Neural cell (in vitro differentiated cells): Measurements from ENCODE around the gene MOB3B. TPM values are rescaled to one million over a fixed set of nuclear protein-coding genes. Genes with fewer than 3 reads are reported as not detected.
"Not testable (repeated sequence)": the region's sequence is repeated elsewhere in the genome, so short reads cannot be mapped to it uniquely, and the experiment has no call there.

ENCODE experiments used
- H2AFZ ChIP-seq: fragments of 200-600, 300-800 bp; sonication (generic), shearing (Covaris generic); 2 replicates; pipeline ENCODE4 v1.6.0; 2014; ENCODE audit warnings: low read depth, mild to moderate bottlenecking, antibody characterized with exemption, low read length, moderate library complexity
- H3F3A ChIP-seq: fragments of 200-600 bp; shearing (Covaris generic); 2 replicates; pipeline ENCODE4 v1.6.1; 2016; ENCODE audit warnings: mild to moderate bottlenecking, moderate library complexity, mixed read lengths, antibody characterized with exemption, low read length; ENCODE audit not compliant: insufficient read depth, poor library complexity, severe bottlenecking
- H3K27ac ChIP-seq: fragments of 200-600, 300-800 bp; sonication (generic), shearing (Covaris generic); 2 replicates; pipeline ENCODE4 v1.5.1; 2014; ENCODE audit warnings: mild to moderate bottlenecking, low read length, moderate library complexity
- H3K27me3 ChIP-seq: fragments of 300-800, 200-600 bp; sonication (generic), shearing (Covaris generic); 2 replicates; pipeline ENCODE4 v1.6.0; 2014; ENCODE audit warnings: mild to moderate bottlenecking, low read depth, low read length, moderate library complexity; ENCODE audit not compliant: insufficient read depth
- H3K36me3 ChIP-seq: fragments of 300-800, 200-600 bp; sonication (generic), shearing (Covaris generic); 2 replicates; pipeline ENCODE4 v1.5.1; 2014; ENCODE audit warnings: mild to moderate bottlenecking, antibody characterized with exemption, low read length, moderate library complexity; ENCODE audit not compliant: insufficient read depth
- H3K4me2 ChIP-seq: fragments of 300-800, 200-600 bp; sonication (generic), shearing (Covaris generic); 2 replicates; pipeline ENCODE4 v1.6.0; 2014; ENCODE audit warnings: mild to moderate bottlenecking, low read length
- H3K4me3 ChIP-seq: fragments of 300-800, 200-600 bp; sonication (generic), shearing (Covaris generic); 2 replicates; pipeline ENCODE4 v1.5.1; 2014; ENCODE audit warnings: mild to moderate bottlenecking, low read length, moderate library complexity
- H3K79me2 ChIP-seq: fragments of 200-600 bp; shearing (Covaris generic); replicated peaks from 2 replicates; pipeline ENCODE4 v1.6.0; 2014; ENCODE audit warnings: mild to moderate bottlenecking, low read length, moderate library complexity; ENCODE audit not compliant: insufficient read depth
- H3K9ac ChIP-seq: fragments of 300-800, 200-600 bp; sonication (generic), shearing (Covaris generic); 2 replicates; pipeline ENCODE4 v1.6.1; 2016; ENCODE audit warnings: mild to moderate bottlenecking, low read length, mixed read lengths
- H3K9me2 ChIP-seq: fragments of 200-600 bp; shearing (Covaris generic); 2 replicates; pipeline ENCODE4 v1.6.1; 2016; ENCODE audit warnings: mild to moderate bottlenecking, low read length, mixed read lengths; ENCODE audit not compliant: insufficient read depth
- H3K9me3 ChIP-seq: fragments of 200-600, 300-800 bp; sonication (generic), shearing (Covaris generic); 2 replicates; pipeline ENCODE4 v1.6.1; 2016; ENCODE audit warnings: mild to moderate bottlenecking, mixed run types, low read length, moderate library complexity, mixed read lengths
- H4K20me1 ChIP-seq: fragments of 200-600 bp; shearing (Covaris generic); 2 replicates; pipeline ENCODE4 v1.6.1; 2016; ENCODE audit warnings: mild to moderate bottlenecking, mixed run types; ENCODE audit not compliant: insufficient read depth
- CTCF ChIP-seq: fragments of 450-650 bp; IDR thresholded peaks from 2 replicates; pipeline ENCODE4 v1.5.1; 2014; ENCODE audit warnings: antibody characterized with exemption, mild to moderate bottlenecking, moderate library complexity; ENCODE audit not compliant: poor library complexity, severe bottlenecking
- EP300 ChIP-seq: fragments of 450-650 bp; conservative IDR thresholded peaks from 2 replicates; pipeline ENCODE4 v1.6.1; 2014; ENCODE audit warnings: antibody characterized with exemption, mild to moderate bottlenecking, moderate library complexity; ENCODE audit not compliant: poor library complexity, severe bottlenecking
- EZH2 ChIP-seq: fragments of 200-600, 300-800 bp; shearing (Covaris generic), sonication (generic); IDR thresholded peaks from 2 replicates; pipeline ENCODE4 v1.6.1; 2014; ENCODE audit warnings: antibody characterized with exemption, low read length, borderline replicate concordance, mild to moderate bottlenecking; ENCODE audit not compliant: insufficient read depth, poor library complexity, severe bottlenecking
- MXI1 ChIP-seq: fragments of 450-650 bp; conservative IDR thresholded peaks from 2 replicates; pipeline ENCODE4 v1.6.1; 2014; ENCODE audit warnings: antibody characterized with exemption, mild to moderate bottlenecking; ENCODE audit not compliant: poor library complexity, severe bottlenecking
- POLR2AphosphoS5 ChIP-seq: IDR thresholded peaks from 2 replicates; pipeline ENCODE4 v1.6.1; 2012
- RAD21 ChIP-seq: fragments of 450-650 bp; conservative IDR thresholded peaks from 2 replicates; pipeline ENCODE4 v1.6.1; 2014; ENCODE audit warnings: antibody characterized with exemption, mild to moderate bottlenecking, moderate library complexity
- REST ChIP-seq: IDR thresholded peaks from 2 replicates; pipeline ENCODE4 v1.6.1; 2012; ENCODE audit warnings: borderline replicate concordance
- SMC3 ChIP-seq: fragments of 450-650 bp; conservative IDR thresholded peaks from 2 replicates; pipeline ENCODE4 v1.6.1; 2014; ENCODE audit warnings: antibody characterized with exemption, mild to moderate bottlenecking, moderate library complexity; ENCODE audit not compliant: poor library complexity
- TAF1 ChIP-seq: IDR thresholded peaks from 2 replicates; pipeline ENCODE4 v1.6.1; 2012; ENCODE audit warnings: low read depth
- polyA plus RNA-seq: library from polyadenylated mRNA; depleted of rRNA; stranded (reverse); fragments of >200 nt; gene quantifications from 2 replicates; pipeline ENCODE4 v1.2.3, GENCODE V29; 2014

The MOB3B gene
- polyA plus RNA-seq, 1 donor from 2014 or later: 1.8 TPM

- Histone ChIP-seq H3K9me2 (no peaks in the 10 kb centered on the region), H3K36me3 (no peaks in the 10 kb centered on the region), H3K27me3 (no peaks in the 10 kb centered on the region), H3K9ac (no peak overlapping the region), H3K9me3 (no peaks in the 10 kb centered on the region), H2AFZ (no peak overlapping the region), H3K4me3 (no peak overlapping the region), H3K79me2 (no peaks in the 10 kb centered on the region), H3K27ac (no peak overlapping the region), H3F3A (no peaks in the 10 kb centered on the region), H3K4me2 (no peak overlapping the region), H4K20me1 (no peaks in the 10 kb centered on the region)
- TF ChIP-seq RAD21 (no peak), CTCF (no peak), POLR2AphosphoS5 (no peak), MXI1 (no peak), REST (no peak), TAF1 (no peak), SMC3 (no peak), EP300 (no peak), EZH2 (no peak)
Measured at GRCh38 chr9:27468000-27468399, 61.6 kb downstream of the MOB3B start.

GRCh38 chr9:27467486-27467885 lies 62.1 kb downstream of the MOB3B start:
- Histone ChIP-seq H3K27ac (no peak overlapping the region), H3K9me2 (no peaks in the 10 kb centered on the region), H3K9me3 (no peaks in the 10 kb centered on the region), H2AFZ (no peak overlapping the region), H4K20me1 (no peaks in the 10 kb centered on the region), H3K27me3 (no peaks in the 10 kb centered on the region), H3K36me3 (no peaks in the 10 kb centered on the region), H3K4me2 (no peak overlapping the region), H3K9ac (no peak overlapping the region), H3K79me2 (no peaks in the 10 kb centered on the region), H3K4me3 (no peak overlapping the region), H3F3A (no peaks in the 10 kb centered on the region)
- TF ChIP-seq POLR2AphosphoS5 (no peak), EP300 (no peak), CTCF (no peak), SMC3 (no peak)

GRCh38 chr9:27466516-27466915 lies 63.1 kb downstream of the MOB3B start:
- not testable (repeated sequence) for H3K36me3 ChIP-seq, H4K20me1 ChIP-seq, H3K9ac ChIP-seq, H3K9me3 ChIP-seq, H3K4me3 ChIP-seq, H3K27me3 ChIP-seq, H3F3A ChIP-seq, H3K27ac ChIP-seq, H2AFZ ChIP-seq, H3K79me2 ChIP-seq, H3K4me2 ChIP-seq, H3K9me2 ChIP-seq

GRCh38 chr9:27464950-27465349 lies 64.7 kb downstream of the MOB3B start:
- not testable (repeated sequence) for H3F3A ChIP-seq, H3K27me3 ChIP-seq, H3K79me2 ChIP-seq, H3K36me3 ChIP-seq, H3K9me2 ChIP-seq, H3K9ac ChIP-seq, H4K20me1 ChIP-seq, H2AFZ ChIP-seq, H3K4me3 ChIP-seq, H3K27ac ChIP-seq, H3K4me2 ChIP-seq, H3K9me3 ChIP-seq
